Memory B cell (primary cell): ENCODE data around the gene CCL1.
A peak's percentile ranks its signal among the peaks of the same experiment; 100 is the strongest.

Source experiments
- ATAC-seq: fragments of 150-1000 bp; cut with Tn5 transposase; 2 replicates; pipeline ENCODE4 v1.10.0; 2021; ENCODE audit warnings: low read depth, mild to moderate bottlenecking, moderate library complexity
- DNase-seq, 2 donors: peaks; one replicate each; pipeline ENCODE4 v3.0.0; 2022; ENCODE audit warnings: low spot score in 2 of 2
- H3K27ac Mint-ChIP-seq: one replicate; pipeline ENCODE4 v1.8.0; 2022; ENCODE audit warnings: mild to moderate bottlenecking, moderate library complexity, mixed read lengths
- H3K27me3 Mint-ChIP-seq: one replicate; pipeline ENCODE4 v1.8.0; 2022; ENCODE audit warnings: mixed read lengths
- H3K36me3 Mint-ChIP-seq: one replicate; pipeline ENCODE4 v1.8.0; 2022; ENCODE audit warnings: mild to moderate bottlenecking, mixed read lengths
- H3K4me1 Mint-ChIP-seq: one replicate; pipeline ENCODE4 v1.8.0; 2022; ENCODE audit warnings: mixed read lengths
- H3K4me3 Mint-ChIP-seq: one replicate; pipeline ENCODE4 v1.8.0; 2022; ENCODE audit warnings: mild to moderate bottlenecking, moderate library complexity, mixed read lengths
- H3K9me3 Mint-ChIP-seq: one replicate; pipeline ENCODE4 v1.8.0; 2022; ENCODE audit warnings: mixed read lengths

The CCL1 gene

DNA sequence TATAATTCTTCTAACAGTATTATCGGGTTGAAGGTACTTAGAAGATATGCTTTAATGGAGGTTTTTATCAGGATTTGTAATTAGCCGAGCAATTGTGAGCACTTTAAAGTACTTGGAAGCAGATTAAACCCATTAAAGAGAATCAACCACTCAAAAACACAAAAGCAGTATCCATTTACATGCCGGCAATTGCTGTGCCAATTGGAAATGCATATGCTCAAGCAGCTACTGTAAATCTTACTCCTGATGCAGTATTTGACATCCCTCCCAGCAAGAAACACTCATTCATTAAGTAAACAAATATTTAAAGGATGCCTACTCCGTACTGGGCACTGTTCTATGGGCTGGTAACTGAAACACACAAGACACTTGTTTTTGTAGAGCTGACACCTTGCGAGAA lies 11.4 kb upstream of the CCL1 start:
- DNase-seq (no peak), ATAC-seq (no peak)
- peaks cover 3% of the 10 kb centered on the region for H3K27me3 Mint-ChIP-seq
- H3K9me3 Mint-ChIP-seq, result no peaks in the 10 kb centered on the region
- no peak overlapping the region for H3K4me3 Mint-ChIP-seq
- H3K36me3 Mint-ChIP-seq, result no peaks in the 10 kb centered on the region
- H3K4me1 Mint-ChIP-seq, result peaks cover 21% of the 10 kb centered on the region
- no peak overlapping the region for H3K27ac Mint-ChIP-seq

DNA sequence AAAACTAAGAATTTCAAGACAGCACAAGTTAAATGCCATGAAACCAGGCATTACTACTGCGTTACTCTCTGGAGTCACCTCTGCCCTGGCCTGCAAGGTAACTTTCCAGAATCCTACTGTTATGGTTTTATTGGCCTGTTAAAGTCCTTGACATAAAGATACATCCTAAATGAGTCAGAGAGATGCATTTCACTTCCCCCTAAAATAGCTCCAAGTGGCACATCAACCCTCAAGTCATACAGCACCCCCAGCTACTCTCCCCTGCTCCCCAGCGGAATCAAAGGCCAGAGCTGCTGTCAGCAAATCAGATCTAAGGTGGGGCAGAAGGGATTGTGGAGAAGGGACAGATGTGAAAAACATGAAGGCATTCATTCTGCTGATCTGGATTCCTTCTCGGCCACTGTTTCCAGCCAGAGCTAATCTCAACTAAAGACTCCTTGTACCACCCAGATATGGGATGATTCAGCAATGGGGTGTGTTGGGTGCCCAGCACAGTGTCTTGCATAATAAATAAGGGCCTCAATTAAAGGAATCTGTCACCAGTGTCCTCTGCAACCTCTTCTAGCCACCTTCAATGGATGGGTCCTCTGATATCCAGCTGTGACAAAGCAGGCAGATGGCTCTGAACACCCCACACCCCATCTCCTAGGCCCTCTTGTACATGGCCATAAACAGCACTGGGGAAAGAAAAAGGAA lies 8.5 kb upstream of the CCL1 start:
- ATAC-seq, result no peak
- H3K36me3 Mint-ChIP-seq, result no peaks in the 10 kb centered on the region
- H3K27me3 Mint-ChIP-seq, result peaks cover 3% of the 10 kb centered on the region
- H3K27ac Mint-ChIP-seq, result no peak overlapping the region
- DNase-seq, result no peak
- no peaks in the 10 kb centered on the region for H3K9me3 Mint-ChIP-seq
- peaks cover 10% of the 10 kb centered on the region for H3K4me1 Mint-ChIP-seq
- H3K4me3 Mint-ChIP-seq, result no peak overlapping the region

DNA sequence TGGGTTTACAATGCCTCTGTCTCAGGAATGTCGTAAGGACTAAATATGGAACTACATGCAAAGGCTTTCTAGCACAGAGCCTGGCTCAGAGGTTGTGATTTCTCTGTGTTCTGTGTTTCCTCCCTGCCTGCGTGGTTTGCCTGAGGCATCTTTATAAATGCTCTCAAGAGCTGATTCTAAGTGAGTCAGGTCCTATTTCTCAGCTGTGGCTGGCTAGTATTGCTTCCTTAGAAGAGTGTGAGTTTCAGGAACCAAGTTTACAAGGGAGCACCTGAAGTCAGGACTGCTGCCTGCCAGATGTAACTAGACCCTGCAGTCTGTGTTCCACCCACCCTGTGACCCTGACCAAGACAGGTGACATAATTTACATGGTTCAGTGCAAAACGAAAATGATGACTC lies 8.0 kb upstream of the CCL1 start:
- no peak for ATAC-seq
- Mint-ChIP-seq H3K27me3 (peaks cover 3% of the 10 kb centered on the region), H3K9me3 (no peaks in the 10 kb centered on the region), H3K4me3 (no peak overlapping the region), H3K27ac (no peak overlapping the region), H3K4me1 (peaks cover 10% of the 10 kb centered on the region), H3K36me3 (no peaks in the 10 kb centered on the region)
- no peak for DNase-seq

DNA sequence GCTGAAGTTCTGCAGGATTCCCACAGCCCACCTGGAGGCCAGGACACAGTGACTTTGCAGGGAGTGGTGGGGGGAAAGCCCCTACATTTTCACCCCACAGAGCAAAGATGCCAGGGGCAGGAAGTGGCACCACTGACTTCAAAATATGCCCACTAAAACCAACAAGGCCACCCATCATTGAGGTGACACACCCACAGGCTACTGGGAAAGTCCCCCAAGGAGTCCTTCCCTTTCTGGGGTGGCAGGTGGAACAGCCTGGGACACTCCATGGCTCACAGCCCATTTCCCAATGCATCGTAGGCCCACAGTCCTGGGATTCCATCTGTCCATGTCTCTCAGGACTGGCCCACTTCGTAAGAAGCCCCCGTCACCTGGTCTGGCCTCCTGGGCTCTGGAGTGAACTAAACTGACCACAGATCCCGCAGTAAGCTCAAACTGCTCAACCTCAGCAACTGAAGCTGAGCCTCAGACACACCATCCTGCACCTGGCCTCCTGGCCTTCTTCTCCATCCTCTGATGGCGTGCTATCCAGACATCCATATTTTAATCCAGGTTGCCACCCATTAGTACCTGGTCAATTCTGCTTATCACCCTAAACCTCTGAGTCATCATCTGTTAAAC lies 7.5 kb upstream of the CCL1 start:
- ATAC-seq (no peak), DNase-seq (no peak)
- Mint-ChIP-seq H3K36me3 (no peaks in the 10 kb centered on the region), H3K27ac (no peak overlapping the region), H3K27me3 (peaks cover 5% of the 10 kb centered on the region), H3K9me3 (no peaks in the 10 kb centered on the region), H3K4me3 (no peak overlapping the region), H3K4me1 (peaks cover 12% of the 10 kb centered on the region)

DNA sequence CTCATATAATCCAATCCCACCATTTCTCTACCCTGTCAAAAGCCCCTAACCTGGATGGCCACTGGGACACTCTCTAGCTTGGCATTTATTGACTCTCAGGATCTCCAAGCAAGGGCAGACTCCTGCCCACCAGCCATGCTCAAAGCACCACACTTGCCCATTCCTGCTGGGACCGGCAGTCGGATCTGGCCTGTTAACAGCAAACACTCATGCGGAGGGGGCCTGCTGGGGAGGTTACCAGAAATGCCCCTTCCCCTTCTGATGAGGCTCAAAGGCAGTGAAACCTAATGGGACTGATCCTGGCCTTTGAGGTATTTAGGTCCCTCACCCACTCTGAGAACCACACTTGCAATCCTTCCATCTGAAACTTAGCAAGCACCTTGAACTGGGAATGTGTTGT lies 6.5 kb upstream of the CCL1 start:
- DNase-seq (no peak), ATAC-seq (no peak)
- no peaks in the 10 kb centered on the region for H3K9me3 Mint-ChIP-seq
- H3K27me3 Mint-ChIP-seq, result peaks cover 3% of the 10 kb centered on the region
- H3K27ac Mint-ChIP-seq, result no peak overlapping the region
- H3K4me1 Mint-ChIP-seq, result peaks cover 19% of the 10 kb centered on the region
- H3K36me3 Mint-ChIP-seq, result no peaks in the 10 kb centered on the region
- no peak overlapping the region for H3K4me3 Mint-ChIP-seq

DNA sequence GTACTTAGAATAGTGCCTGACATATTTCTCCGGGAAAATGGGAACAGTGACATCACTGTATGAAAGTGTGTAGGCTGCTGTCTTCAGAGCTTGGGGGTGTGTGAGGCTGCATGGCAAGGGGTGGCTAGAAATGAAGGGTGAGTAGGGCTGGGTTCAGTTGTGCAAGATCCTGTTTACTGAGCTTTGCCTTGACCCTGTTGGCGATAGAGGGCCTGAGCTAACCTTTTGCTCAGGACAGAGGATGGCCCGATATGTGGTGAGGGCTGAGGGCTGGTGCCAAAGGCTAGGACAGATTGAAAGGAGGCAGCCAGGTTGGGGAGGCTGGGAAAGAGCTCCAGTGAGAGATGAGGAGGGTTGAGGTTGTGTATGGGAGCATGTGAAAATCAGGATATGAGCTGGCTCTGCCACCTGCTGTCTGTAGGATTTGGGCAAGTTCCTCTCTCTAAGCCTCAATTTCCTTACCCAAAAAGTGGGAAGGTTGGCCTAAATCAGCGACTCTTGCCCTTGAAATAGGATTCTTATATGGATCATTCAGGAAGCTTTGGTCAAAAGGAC lies 6.0 kb upstream of the CCL1 start:
- peaks cover 22% of the 10 kb centered on the region for H3K4me1 Mint-ChIP-seq
- H3K36me3 Mint-ChIP-seq, result no peaks in the 10 kb centered on the region
- no peaks in the 10 kb centered on the region for H3K9me3 Mint-ChIP-seq

DNA sequence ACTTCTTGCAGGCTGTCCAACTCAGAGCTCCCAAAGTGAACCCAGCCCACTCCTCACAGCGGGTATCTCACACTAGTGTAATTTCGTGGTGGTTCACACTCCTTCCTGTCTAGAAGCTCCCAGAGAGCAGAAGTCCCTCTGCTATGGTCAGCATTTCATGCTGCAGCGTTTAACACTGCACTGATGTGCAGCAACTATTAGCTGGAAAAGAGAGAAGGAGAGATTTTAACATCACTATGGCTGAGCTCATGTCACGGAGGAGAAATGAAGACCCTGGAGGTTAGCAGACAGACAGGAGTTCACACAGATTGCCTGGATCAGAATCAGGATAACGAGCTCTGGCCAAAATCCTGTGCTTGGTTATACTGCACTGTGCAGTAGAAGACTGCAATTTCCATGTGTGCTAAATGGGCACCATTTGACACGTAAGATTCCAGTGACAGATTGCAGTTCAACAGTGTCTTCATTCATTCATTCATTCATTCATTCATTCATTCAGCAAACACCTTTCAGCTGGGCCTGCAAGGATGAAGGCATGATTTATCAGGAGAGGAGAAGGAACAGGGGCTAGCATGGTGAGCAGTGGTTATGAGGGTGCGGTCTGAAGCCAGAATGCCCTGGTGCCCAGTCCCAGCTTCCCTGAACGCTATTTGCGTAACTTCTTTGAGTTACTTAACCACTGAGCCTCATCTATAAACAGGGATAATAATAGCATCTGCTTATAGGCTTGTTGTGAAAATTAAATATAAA lies 5.3 kb upstream of the CCL1 start:
- peaks cover 7% of the 10 kb centered on the region for H3K27me3 Mint-ChIP-seq
- H3K4me1 Mint-ChIP-seq, result peaks cover 22% of the 10 kb centered on the region
- no peaks in the 10 kb centered on the region for H3K36me3 Mint-ChIP-seq
- no peak overlapping the region for H3K27ac Mint-ChIP-seq
- DNase-seq, result no peak
- no peak overlapping the region for H3K4me3 Mint-ChIP-seq
- ATAC-seq, result no peak
- no peaks in the 10 kb centered on the region for H3K9me3 Mint-ChIP-seq

More for the DNA sequence above, 6.0 kb upstream of the CCL1 start:
- no peak for DNase-seq
- H3K27ac Mint-ChIP-seq, result no peak overlapping the region
- H3K27me3 Mint-ChIP-seq, result peaks cover 5% of the 10 kb centered on the region
- ATAC-seq, result no peak
- no peak overlapping the region for H3K4me3 Mint-ChIP-seq

DNA sequence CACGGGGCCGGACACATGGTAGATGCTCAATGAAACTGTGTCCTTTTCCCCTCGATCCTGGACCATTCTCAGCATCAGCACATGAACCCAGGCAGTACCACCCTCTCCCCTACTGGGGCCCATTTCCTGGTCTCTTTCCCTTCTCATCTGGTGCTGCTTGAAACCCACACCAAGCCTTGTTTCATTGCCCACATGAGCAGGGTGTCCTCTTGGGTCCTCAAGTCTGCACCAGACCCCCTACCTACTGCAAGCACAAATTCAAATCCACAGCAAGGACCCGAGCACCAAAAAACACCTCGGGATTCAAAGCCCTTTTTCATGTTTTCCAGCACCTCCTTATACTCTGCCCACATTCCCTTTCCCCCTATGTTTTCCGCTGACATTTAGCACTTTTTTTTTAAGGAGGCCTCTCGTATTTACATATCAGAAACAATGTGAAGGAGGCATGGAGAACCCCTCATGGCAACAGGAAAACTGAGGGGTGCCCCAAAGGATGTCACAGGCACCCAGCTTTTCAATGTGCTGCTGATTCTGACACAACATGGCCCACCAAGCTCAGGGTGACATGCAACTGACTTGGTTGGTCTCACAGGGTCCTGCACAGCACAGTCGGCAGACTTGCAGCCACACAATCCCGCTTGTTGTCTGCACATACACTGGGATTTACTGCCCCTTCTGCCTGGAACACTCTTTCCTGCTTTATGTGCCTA lies 4.6 kb upstream of the CCL1 start:
- Mint-ChIP-seq H3K36me3 (no peaks in the 10 kb centered on the region), H3K9me3 (no peaks in the 10 kb centered on the region), H3K4me3 (no peak overlapping the region), H3K27ac (no peak overlapping the region), H3K27me3 (peaks cover 11% of the 10 kb centered on the region), H3K4me1 (peaks cover 20% of the 10 kb centered on the region)
- ATAC-seq (no peak), DNase-seq (no peak)

DNA sequence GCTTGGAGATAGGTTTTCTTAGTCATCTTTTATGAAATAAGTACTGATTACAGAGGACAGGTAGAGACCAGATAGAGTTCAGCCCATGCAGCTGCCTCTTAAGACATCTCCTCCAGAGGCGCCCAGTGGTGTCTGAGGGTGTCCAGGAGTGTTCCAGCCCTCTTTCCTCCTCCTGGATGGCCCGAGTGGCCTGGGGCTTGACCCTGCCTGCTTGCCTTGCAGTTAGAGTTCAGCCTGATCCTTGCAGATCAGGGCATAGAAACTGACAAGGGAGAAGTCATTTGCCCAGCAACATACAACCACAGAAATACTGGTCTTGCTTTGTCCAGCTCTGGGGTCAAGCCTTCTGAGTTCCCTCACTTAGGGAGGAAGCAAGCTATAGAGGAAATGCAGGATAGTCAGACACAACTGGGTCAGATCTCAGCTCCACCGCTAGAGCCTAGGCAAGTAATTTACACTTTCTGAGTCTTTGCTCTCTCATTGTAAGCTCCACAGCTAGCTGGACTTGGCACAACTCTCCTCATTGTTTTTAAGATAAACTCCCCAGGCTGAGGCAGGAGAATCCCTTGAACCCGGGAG lies 3.6 kb upstream of the CCL1 start:
- no peak overlapping the region for H3K4me3 Mint-ChIP-seq
- DNase-seq (no peak), ATAC-seq (no peak)
- H3K4me1 Mint-ChIP-seq, result peaks cover 19% of the 10 kb centered on the region
- no peak overlapping the region for H3K27ac Mint-ChIP-seq
- H3K9me3 Mint-ChIP-seq, result no peaks in the 10 kb centered on the region
- peaks cover 13% of the 10 kb centered on the region for H3K27me3 Mint-ChIP-seq
- no peaks in the 10 kb centered on the region for H3K36me3 Mint-ChIP-seq

DNA sequence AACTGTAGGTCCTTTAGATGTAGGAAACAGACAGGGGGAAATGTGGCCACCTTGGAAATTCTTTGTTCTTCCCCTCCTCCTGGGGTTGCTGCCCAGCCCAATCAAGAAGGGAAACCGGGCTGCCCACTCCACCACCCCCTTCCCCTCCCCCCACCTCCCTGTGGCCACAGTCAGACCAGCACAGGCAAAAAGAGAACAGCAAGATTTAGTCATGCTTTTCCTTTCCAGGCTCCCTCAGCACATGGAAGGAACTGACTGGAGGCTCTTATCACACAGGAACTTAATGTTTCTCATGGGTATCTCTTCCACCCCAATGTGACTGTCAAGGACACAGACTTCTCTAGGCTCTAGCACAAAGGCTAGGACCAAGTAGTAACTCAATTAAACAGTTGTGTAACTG lies 3.0 kb upstream of the CCL1 start:
- no peak for ATAC-seq
- H3K9me3 Mint-ChIP-seq, result no peaks in the 10 kb centered on the region
- peaks cover 15% of the 10 kb centered on the region for H3K4me1 Mint-ChIP-seq
- DNase-seq, result no peak
- H3K27ac Mint-ChIP-seq, result no peak overlapping the region
- no peaks in the 10 kb centered on the region for H3K36me3 Mint-ChIP-seq
- H3K27me3 Mint-ChIP-seq, result peaks cover 13% of the 10 kb centered on the region
- no peak overlapping the region for H3K4me3 Mint-ChIP-seq

DNA sequence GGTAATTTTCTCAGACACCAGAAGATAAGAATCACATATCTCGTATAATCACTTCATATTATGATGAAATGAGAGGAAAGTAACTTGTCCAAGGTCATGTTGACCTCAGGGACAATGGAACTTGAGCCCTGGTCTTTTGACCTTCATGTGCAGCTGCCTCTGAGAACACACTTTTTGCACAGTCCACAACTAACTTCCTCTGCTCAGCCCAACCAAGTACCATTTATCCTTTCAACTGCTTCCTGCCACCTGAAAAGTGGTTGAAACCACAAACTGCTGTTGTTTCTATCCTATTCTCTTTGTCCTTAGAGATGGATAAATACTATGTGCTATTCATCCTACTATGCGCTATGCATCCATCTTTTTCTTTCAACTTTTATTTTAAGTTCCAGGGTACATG lies 2.3 kb upstream of the CCL1 start:
- Mint-ChIP-seq H3K9me3 (no peaks in the 10 kb centered on the region), H3K27me3 (peaks cover 13% of the 10 kb centered on the region), H3K36me3 (no peaks in the 10 kb centered on the region), H3K4me1 (peaks cover 12% of the 10 kb centered on the region), H3K27ac (no peak overlapping the region), H3K4me3 (no peak overlapping the region)
- ATAC-seq (no peak), DNase-seq (no peak)

DNA sequence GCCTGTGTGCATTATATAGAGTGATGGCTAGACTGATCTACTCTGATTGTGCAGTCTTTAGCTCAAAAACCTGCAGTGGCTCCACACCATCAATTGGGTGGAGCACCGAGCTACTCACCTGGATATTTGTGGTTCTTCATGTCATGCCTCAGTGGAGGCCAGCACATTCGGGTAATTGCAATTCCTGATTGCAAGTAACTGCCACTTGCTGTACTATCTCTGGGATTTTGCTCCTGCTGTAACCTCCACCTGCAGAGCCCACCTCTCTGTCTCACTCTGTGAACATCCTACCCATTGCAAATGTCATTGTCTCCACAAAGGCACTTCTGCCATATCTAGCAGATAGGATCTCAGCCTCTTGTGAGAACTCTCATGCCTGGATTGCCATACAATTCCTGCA lies 1.7 kb upstream of the CCL1 start:
- Mint-ChIP-seq H3K4me1 (peaks cover 12% of the 10 kb centered on the region), H3K4me3 (no peak overlapping the region), H3K27ac (no peak overlapping the region), H3K36me3 (no peaks in the 10 kb centered on the region), H3K9me3 (no peaks in the 10 kb centered on the region), H3K27me3 (peaks cover 13% of the 10 kb centered on the region)
- no peak for ATAC-seq
- DNase-seq, result no peak

DNA sequence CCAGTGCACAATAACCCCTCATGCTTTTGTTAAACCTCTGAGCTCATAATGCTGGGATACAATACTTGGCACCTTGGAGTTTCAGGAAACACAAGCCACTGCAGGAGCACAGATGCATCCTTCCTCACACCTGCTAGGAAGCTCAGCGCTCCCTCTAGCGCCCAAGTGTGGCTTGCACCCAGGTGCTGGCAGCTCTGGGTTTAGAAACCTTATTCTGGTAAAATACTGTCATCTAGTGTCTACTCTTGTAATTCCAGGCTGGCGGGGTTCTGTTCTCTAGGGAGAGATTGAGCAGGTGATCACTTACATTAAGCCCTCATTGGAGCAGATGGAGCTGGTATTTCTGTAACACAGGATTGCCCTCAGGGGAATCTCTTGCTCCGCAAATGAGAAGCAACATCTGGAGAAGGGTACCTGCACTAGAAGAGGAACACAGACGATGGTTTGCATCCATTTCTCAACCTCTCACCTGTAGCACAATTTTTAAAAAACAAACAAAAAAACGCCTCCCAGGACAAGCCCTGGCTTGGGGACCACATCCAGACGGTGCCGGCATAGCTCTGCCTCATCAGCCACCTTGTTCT lies 1.5 kb downstream of the CCL1 start:
- H3K27ac Mint-ChIP-seq, result no peak overlapping the region
- H3K9me3 Mint-ChIP-seq, result no peaks in the 10 kb centered on the region

More for the DNA sequence above, 1.5 kb downstream of the CCL1 start:
- H3K36me3 Mint-ChIP-seq, result no peaks in the 10 kb centered on the region
- DNase-seq, result peak; percentile 70 to 74
- H3K27me3 Mint-ChIP-seq, result peaks cover 15% of the 10 kb centered on the region
- ATAC-seq, result peak; percentile 94
- H3K4me1 Mint-ChIP-seq, result peaks cover 12% of the 10 kb centered on the region
- H3K4me3 Mint-ChIP-seq, result no peak overlapping the region
